Neural progenitor cell (in vitro differentiated cells): ENCODE results near the gene ZNF385A.

ENCODE experiments used
- EZH2 ChIP-seq: fragments of 200-600 bp; sonication (generic); IDR thresholded peaks from 2 replicates; pipeline ENCODE4 v1.6.1; 2017; ENCODE audit warnings: antibody characterized with exemption, mild to moderate bottlenecking, moderate library complexity
- EZH2phosphoT487 ChIP-seq: fragments of 200-600 bp; sonication (generic); IDR thresholded peaks from 2 replicates; pipeline ENCODE4 v1.6.1; 2017; ENCODE audit warnings: antibody characterized with exemption
- TF ChIP-seq, protein P1 (sequence below): fragments of 200-600 bp; sonication (generic); IDR thresholded peaks from 2 replicates; pipeline ENCODE4 v1.5.1; 2017; ENCODE audit warnings: antibody characterized with exemption, mild to moderate bottlenecking

DNA sequence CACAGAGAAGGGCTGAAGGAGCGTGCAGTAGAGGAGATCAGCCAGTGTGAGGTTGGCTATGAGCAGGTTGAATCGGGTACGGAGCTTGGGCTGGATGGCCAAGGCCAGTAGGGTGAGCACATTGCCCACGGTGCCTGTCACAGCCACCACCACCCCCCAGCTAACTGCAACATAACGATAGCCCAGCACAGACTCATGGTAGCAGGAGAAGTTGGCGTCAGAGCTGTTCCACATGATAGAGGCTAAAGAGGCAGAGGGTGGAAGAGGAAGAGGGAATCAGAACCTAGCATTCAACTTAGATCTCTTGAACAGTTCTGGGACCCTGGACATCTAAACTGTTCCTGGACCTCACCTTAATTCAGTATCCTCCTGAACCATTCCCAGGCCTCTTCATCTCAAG lies 20.9 kb downstream of the ZNF385A start:
- TF ChIP-seq, protein P1, sequence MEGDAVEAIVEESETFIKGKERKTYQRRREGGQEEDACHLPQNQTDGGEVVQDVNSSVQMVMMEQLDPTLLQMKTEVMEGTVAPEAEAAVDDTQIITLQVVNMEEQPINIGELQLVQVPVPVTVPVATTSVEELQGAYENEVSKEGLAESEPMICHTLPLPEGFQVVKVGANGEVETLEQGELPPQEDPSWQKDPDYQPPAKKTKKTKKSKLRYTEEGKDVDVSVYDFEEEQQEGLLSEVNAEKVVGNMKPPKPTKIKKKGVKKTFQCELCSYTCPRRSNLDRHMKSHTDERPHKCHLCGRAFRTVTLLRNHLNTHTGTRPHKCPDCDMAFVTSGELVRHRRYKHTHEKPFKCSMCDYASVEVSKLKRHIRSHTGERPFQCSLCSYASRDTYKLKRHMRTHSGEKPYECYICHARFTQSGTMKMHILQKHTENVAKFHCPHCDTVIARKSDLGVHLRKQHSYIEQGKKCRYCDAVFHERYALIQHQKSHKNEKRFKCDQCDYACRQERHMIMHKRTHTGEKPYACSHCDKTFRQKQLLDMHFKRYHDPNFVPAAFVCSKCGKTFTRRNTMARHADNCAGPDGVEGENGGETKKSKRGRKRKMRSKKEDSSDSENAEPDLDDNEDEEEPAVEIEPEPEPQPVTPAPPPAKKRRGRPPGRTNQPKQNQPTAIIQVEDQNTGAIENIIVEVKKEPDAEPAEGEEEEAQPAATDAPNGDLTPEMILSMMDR: no peak
- TF ChIP-seq EZH2: no peak
- TF ChIP-seq EZH2phosphoT487: no peak
